Fibroblast of the aortic adventitia (primary cell): Measurements from ENCODE around the gene VAC14. TPM values are rescaled to one million over a fixed set of nuclear protein-coding genes. Genes with fewer than 3 reads are reported as not detected.

ENCODE experiments used
- DNase-seq: peaks from one replicate; pipeline ENCODE4 v3.0.0-alpha.2; 2010; ENCODE audit warnings: low read depth
- H3K4me3 ChIP-seq: 2 replicates; pipeline ENCODE4 v1.5.1; 2011; ENCODE audit warnings: low read depth, mild to moderate bottlenecking, control low read depth, low read length, moderate library complexity
- CTCF ChIP-seq: IDR thresholded peaks from 2 replicates; pipeline ENCODE4 v1.5.1; 2011; ENCODE audit warnings: mild to moderate bottlenecking, low read length, control low read depth, inconsistent platforms; ENCODE audit not compliant: insufficient read depth
- total RNA-seq: library from RNA; depleted of rRNA; stranded (reverse); fragments of >200 nt; gene quantifications from 2 replicates; pipeline ENCODE4 v1.2.3, GENCODE V29; 2012; ENCODE audit warnings: low replicate concordance

The VAC14 gene
- total RNA-seq, 1 donor: 29.7 TPM

GRCh38 chr16:70709942-70710341 lies 91.0 kb downstream of the VAC14 start:
- H3K4me3 ChIP-seq: no peak overlapping the region
- TF ChIP-seq CTCF: no peak
- no peak for DNase-seq

- no peak for TF ChIP-seq CTCF
- no peak overlapping the region for H3K4me3 ChIP-seq
- DNase-seq: no peak
These were observed 91.5 kb downstream of the VAC14 start for GRCh38 chr16:70709457-70709856.

- TF ChIP-seq CTCF: no peak
- no peak for DNase-seq
- H3K4me3 ChIP-seq: no peak overlapping the region
These were observed 92.4 kb downstream of the VAC14 start for GRCh38 chr16:70708366-70709246.

- H3K4me3 ChIP-seq: no peak overlapping the region
- no peak for TF ChIP-seq CTCF
- DNase-seq: peak; percentile 84
These were observed 94.0 kb downstream of the VAC14 start for GRCh38 chr16:70706948-70707465.

- TF ChIP-seq CTCF: no peak
- H3K4me3 ChIP-seq: no peak overlapping the region
- no peak for DNase-seq
These were observed 95.9 kb downstream of the VAC14 start for GRCh38 chr16:70705056-70705455.

GRCh38 chr16:70704586-70704985 lies 96.4 kb downstream of the VAC14 start:
- no peak for DNase-seq
- TF ChIP-seq CTCF: no peak
- H3K4me3 ChIP-seq: no peak overlapping the region
